Measurements from ENCODE around the gene CCDC174.

DNA sequence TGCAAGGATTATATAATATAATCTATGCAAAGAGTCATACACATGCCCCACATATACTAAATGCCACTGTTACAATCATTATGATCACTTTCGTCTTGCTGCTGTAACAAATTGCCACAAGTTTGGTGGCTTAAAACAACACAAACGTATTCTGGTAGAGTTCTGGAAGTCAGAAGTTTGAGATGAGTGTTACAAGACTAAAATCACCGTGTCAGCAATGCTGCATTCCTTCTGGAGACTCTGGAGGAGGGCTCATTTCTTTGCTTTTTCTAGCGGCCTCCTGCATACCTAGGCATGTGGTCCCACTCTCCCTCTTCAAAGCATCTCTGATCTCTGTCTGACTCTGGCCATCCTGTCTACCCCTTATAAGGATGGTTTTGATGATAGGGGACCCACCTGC is 1.4 kb upstream of the CCDC174 start:
- TF ChIP-seq CTCF (IDR thresholded peaks at IDR 0.05; ENCODE audit: low read length) (no peak), EZH2 (optimal IDR thresholded peaks at IDR 0.05; ENCODE audit: low read depth, low read length) (no peak), EZH2phosphoT487 (IDR thresholded peaks at IDR 0.05; ENCODE audit: low read length) (no peak)

Measured in MM.1S (cell line).